Measurements from ENCODE around the gene SREBF1. TPM values are rescaled to one million over a fixed set of nuclear protein-coding genes. Genes with fewer than 3 reads are reported as not detected.

SREBF1 gene
- total RNA-seq, 1 donor from 2014 or later, result 187 TPM

GRCh38 chr17:17806611-17807274, 30.0 kb downstream of the SREBF1 start:
- peaks cover 41% of the 10 kb centered on the region for H3K4me1 Mint-ChIP-seq
- DNase-seq (ENCODE audit: low spot score in 2 of 2, unreplicated experiment in 2 of 2), result no peak
- no peaks in the 10 kb centered on the region for H3K9me3 Mint-ChIP-seq
- no peaks in the 10 kb centered on the region for H3K27me3 Mint-ChIP-seq (ENCODE audit: low read depth)
- H3K27ac Mint-ChIP-seq, result no peak overlapping the region
- no peak overlapping the region for H3K4me3 Mint-ChIP-seq
- TF ChIP-seq CTCF (IDR thresholded peaks at IDR 0.05; ENCODE audit: unreplicated experiment), result no peak
- H3K36me3 Mint-ChIP-seq, result peaks cover 24% of the 10 kb centered on the region

GRCh38 chr17:17806035-17806434, 30.8 kb downstream of the SREBF1 start:
- DNase-seq (ENCODE audit: low spot score in 2 of 2, unreplicated experiment in 2 of 2), result no peak
- Mint-ChIP-seq H3K27ac (peak overlapping the region; percentile 44), H3K4me3 (no peak overlapping the region), H3K36me3 (peaks cover 24% of the 10 kb centered on the region), H3K9me3 (no peaks in the 10 kb centered on the region), H3K27me3 (ENCODE audit: low read depth) (no peaks in the 10 kb centered on the region), H3K4me1 (peaks cover 34% of the 10 kb centered on the region)
- TF ChIP-seq CTCF (IDR thresholded peaks at IDR 0.05; ENCODE audit: unreplicated experiment), result no peak

- H3K4me3 Mint-ChIP-seq, result no peak overlapping the region
- H3K36me3 Mint-ChIP-seq, result peaks cover 24% of the 10 kb centered on the region
- H3K9me3 Mint-ChIP-seq, result no peaks in the 10 kb centered on the region
- H3K4me1 Mint-ChIP-seq, result peaks cover 30% of the 10 kb centered on the region
- no peak for DNase-seq (ENCODE audit: low spot score in 2 of 2, unreplicated experiment in 2 of 2)
- TF ChIP-seq CTCF (IDR thresholded peaks at IDR 0.05; ENCODE audit: unreplicated experiment), result no peak
- H3K27me3 Mint-ChIP-seq (ENCODE audit: low read depth), result no peaks in the 10 kb centered on the region
- peak overlapping the region; percentile 44 for H3K27ac Mint-ChIP-seq
These were observed 31.2 kb downstream of the SREBF1 start for GRCh38 chr17:17805575-17805974.

- Mint-ChIP-seq H3K27me3 (ENCODE audit: low read depth) (no peaks in the 10 kb centered on the region), H3K9me3 (no peaks in the 10 kb centered on the region), H3K36me3 (peaks cover 24% of the 10 kb centered on the region), H3K4me1 (peaks cover 20% of the 10 kb centered on the region), H3K4me3 (no peak overlapping the region), H3K27ac (peak overlapping the region; percentile 66)
- no peak for DNase-seq (ENCODE audit: low spot score in 2 of 2, unreplicated experiment in 2 of 2)
- TF ChIP-seq CTCF (IDR thresholded peaks at IDR 0.05; ENCODE audit: unreplicated experiment), result no peak
These were observed 32.8 kb downstream of the SREBF1 start for GRCh38 chr17:17804007-17804406.

- H3K27ac Mint-ChIP-seq, result no peak overlapping the region
- H3K9me3 Mint-ChIP-seq, result no peaks in the 10 kb centered on the region
- no peak overlapping the region for H3K4me3 Mint-ChIP-seq
These were observed 34.8 kb downstream of the SREBF1 start for GRCh38 chr17:17801800-17802481.

More at GRCh38 chr17:17801800-17802481, 34.8 kb downstream of the SREBF1 start:
- H3K4me1 Mint-ChIP-seq, result peaks cover 16% of the 10 kb centered on the region
- no peak for DNase-seq (ENCODE audit: low spot score in 2 of 2, unreplicated experiment in 2 of 2)
- peaks cover 28% of the 10 kb centered on the region for H3K36me3 Mint-ChIP-seq
- no peak for TF ChIP-seq CTCF (IDR thresholded peaks at IDR 0.05; ENCODE audit: unreplicated experiment)
- H3K27me3 Mint-ChIP-seq (ENCODE audit: low read depth), result no peaks in the 10 kb centered on the region
